HEK293T (cell line): ENCODE results near the gene MYEOV.

Source experiments
- CTCF ChIA-PET: fragments of 350-600 bp; formaldehyde crosslinking; extraction: SDS; loops from one replicate; lab custom pipeline; 2021; ENCODE audit warnings: antibody characterized with exemption, inconsistent platforms; lab: Yijun Ruan, JAX
- POLR2A ChIA-PET: fragments of 350-600 bp; formaldehyde crosslinking; extraction: SDS; loops from one replicate; lab custom pipeline; 2020; ENCODE audit warnings: antibody characterized with exemption, inconsistent platforms; lab: Yijun Ruan, JAX
- DNase-seq: peaks from one replicate; pipeline ENCODE4 v3.0.0; 2012; ENCODE audit warnings: mixed read lengths; ENCODE audit errors: extremely low spot score
- ARNT ChIP-seq: fragments of 450-650 bp; IDR thresholded peaks from 2 replicates; pipeline ENCODE4 v1.6.1; 2017; ENCODE audit warnings: mild to moderate bottlenecking
- BHLHE40 ChIP-seq: fragments of 450-650 bp; IDR thresholded peaks from 2 replicates; pipeline ENCODE4 v1.6.1; 2016; ENCODE audit warnings: mild to moderate bottlenecking, moderate library complexity, borderline replicate concordance
- CTBP1 ChIP-seq: fragments of 450-650 bp; IDR thresholded peaks from 2 replicates; pipeline ENCODE4 v1.6.1; 2016; ENCODE audit warnings: borderline replicate concordance
- ELF4 ChIP-seq: fragments of 450-650 bp; IDR thresholded peaks from 2 replicates; pipeline ENCODE4 v1.6.1; 2017; ENCODE audit warnings: antibody characterized with exemption
- FOXA1 ChIP-seq: fragments of 450-650 bp; IDR thresholded peaks from 2 replicates; pipeline ENCODE4 v1.6.1; 2016; ENCODE audit warnings: mild to moderate bottlenecking
- FOXK2 ChIP-seq: fragments of 450-650 bp; IDR thresholded peaks from 2 replicates; pipeline ENCODE4 v1.6.1; 2016; ENCODE audit warnings: mild to moderate bottlenecking
- FOXM1 ChIP-seq: fragments of 450-650 bp; IDR thresholded peaks from 2 replicates; pipeline ENCODE4 v1.6.1; 2017; ENCODE audit warnings: mild to moderate bottlenecking, borderline replicate concordance
- HDGF ChIP-seq: fragments of 450-650 bp; IDR thresholded peaks from 2 replicates; pipeline ENCODE4 v1.6.1; 2017; ENCODE audit warnings: antibody characterized with exemption, borderline replicate concordance
- L3MBTL2 ChIP-seq: fragments of 450-650 bp; conservative IDR thresholded peaks from 2 replicates; pipeline ENCODE4 v1.6.1; 2016; ENCODE audit warnings: mild to moderate bottlenecking
- LEF1 ChIP-seq: fragments of 450-650 bp; IDR thresholded peaks from 2 replicates; pipeline ENCODE4 v1.6.1; 2017; ENCODE audit warnings: mild to moderate bottlenecking, borderline replicate concordance
- NFRKB ChIP-seq: fragments of 450-650 bp; IDR thresholded peaks from 2 replicates; pipeline ENCODE4 v1.6.1; 2016; ENCODE audit warnings: mild to moderate bottlenecking, moderate library complexity
- PKNOX1 ChIP-seq: fragments of 450-650 bp; IDR thresholded peaks from 2 replicates; pipeline ENCODE4 v1.6.1; 2016
- SP1 ChIP-seq: fragments of 450-650 bp; IDR thresholded peaks from 2 replicates; pipeline ENCODE4 v1.6.1; 2017
- SUZ12 ChIP-seq: fragments of 450-650 bp; IDR thresholded peaks from 2 replicates; pipeline ENCODE4 v1.6.1; 2016; ENCODE audit warnings: mild to moderate bottlenecking
- TARDBP ChIP-seq: fragments of 450-650 bp; IDR thresholded peaks from 2 replicates; pipeline ENCODE4 v1.6.1; 2016
- ZNF384 ChIP-seq: fragments of 450-650 bp; IDR thresholded peaks from 2 replicates; pipeline ENCODE4 v1.6.1; 2016

Gene MYEOV

DNA sequence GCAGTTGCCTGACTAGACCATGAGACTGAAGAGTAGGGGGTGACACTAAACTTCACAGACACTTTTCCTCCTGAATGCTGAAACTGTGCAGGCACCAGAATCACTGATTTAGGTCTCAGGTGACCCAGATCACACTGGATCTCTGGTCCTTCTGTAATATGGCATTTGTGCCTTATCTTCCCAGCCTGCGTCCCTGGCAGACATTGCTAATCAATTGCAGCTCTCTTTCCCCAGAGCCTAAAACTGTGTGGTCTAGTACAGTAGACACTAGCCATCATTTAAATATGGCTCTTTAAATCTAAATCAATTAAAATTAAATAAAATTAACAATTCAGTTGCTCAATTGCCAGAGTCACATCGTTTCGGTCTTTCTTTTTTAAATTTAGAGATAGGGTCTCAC is 17.8 kb upstream of the MYEOV start:
- POLR2A ChIA-PET = no interaction called here
- TF ChIP-seq FOXK2 = no peak
- no peak for TF ChIP-seq CTBP1
- no peak for TF ChIP-seq L3MBTL2
- TF ChIP-seq FOXM1 = no peak
- no peak for TF ChIP-seq ZNF384
- TF ChIP-seq LEF1 = no peak
- no peak for TF ChIP-seq ARNT
- no peak for TF ChIP-seq SP1
- TF ChIP-seq HDGF = no peak
- no peak for TF ChIP-seq SUZ12
- no peak for TF ChIP-seq NFRKB
- TF ChIP-seq TARDBP = no peak
- TF ChIP-seq BHLHE40 = no peak
- no peak for TF ChIP-seq ELF4
- no peak for TF ChIP-seq FOXA1

GRCh38 chr11:69277074-69277809 is 16.7 kb upstream of the MYEOV start:
- POLR2A ChIA-PET = no interaction called here
- CTCF ChIA-PET = no interaction called here
- no peak for TF ChIP-seq FOXA1
- TF ChIP-seq CTBP1 = no peak
- no peak for TF ChIP-seq BHLHE40
- no peak for TF ChIP-seq SUZ12
- no peak for DNase-seq

More for the DNA sequence above, 17.8 kb upstream of the MYEOV start:
- CTCF ChIA-PET = no interaction called here
- DNase-seq = no peak

- no peak for DNase-seq
- ChIA-PET POLR2A (no interaction called here), CTCF (interaction anchor here (0.7 kb wide), 1 partner anchor 88 kb away, joined by 3 read pairs; no protein-coding TSS in a partner anchor)
- TF ChIP-seq ARNT = no peak
- no peak for TF ChIP-seq TARDBP
- TF ChIP-seq LEF1 = no peak
- TF ChIP-seq CTBP1 = no peak
- no peak for TF ChIP-seq SP1
- no peak for TF ChIP-seq L3MBTL2
- no peak for TF ChIP-seq ELF4
- no peak for TF ChIP-seq ZNF384
- TF ChIP-seq NFRKB = no peak
- no peak for TF ChIP-seq PKNOX1
- TF ChIP-seq FOXA1 = no peak
- TF ChIP-seq FOXM1 = no peak
- TF ChIP-seq FOXK2 = no peak
- TF ChIP-seq SUZ12 = no peak
- TF ChIP-seq HDGF = no peak
- TF ChIP-seq BHLHE40 = no peak
Observed at GRCh38 chr11:69278091-69278867, 15.7 kb upstream of the MYEOV start.

DNA sequence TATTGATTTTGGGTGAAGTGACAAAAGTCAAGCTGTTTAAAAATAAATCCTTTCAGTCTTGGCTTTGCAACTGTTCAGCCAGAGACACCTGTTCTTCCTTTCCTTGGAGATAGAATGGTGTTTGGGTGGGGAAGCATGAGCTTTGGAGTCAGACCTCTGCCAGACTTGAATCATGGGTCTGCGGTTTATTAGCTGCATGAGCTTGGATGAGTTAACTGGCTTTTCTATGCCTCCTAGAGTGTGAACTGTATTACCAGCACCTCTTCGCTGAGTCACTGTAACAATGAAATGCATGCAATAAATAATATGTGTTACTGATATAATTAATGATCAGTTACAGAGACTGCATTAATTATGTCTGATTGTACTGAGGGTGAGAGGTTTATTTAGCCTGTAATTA is 13.5 kb upstream of the MYEOV start:
- no peak for DNase-seq
- CTCF ChIA-PET = interaction anchor here (0.5 kb wide), 1 partner anchor 816 kb away, joined by 3 read pairs; no protein-coding TSS in a partner anchor
- no peak for TF ChIP-seq FOXM1
- POLR2A ChIA-PET = no interaction called here

- no peak for TF ChIP-seq ARNT
- TF ChIP-seq BHLHE40 = no peak
- no peak for TF ChIP-seq ELF4
- no peak for TF ChIP-seq TARDBP
- no peak for TF ChIP-seq FOXK2
- TF ChIP-seq HDGF = no peak
- no peak for TF ChIP-seq NFRKB
- TF ChIP-seq SUZ12 = no peak
- no peak for TF ChIP-seq FOXA1
- no peak for TF ChIP-seq L3MBTL2
- TF ChIP-seq PKNOX1 = no peak
- no peak for TF ChIP-seq SP1
- TF ChIP-seq ZNF384 = no peak
- no peak for TF ChIP-seq FOXM1
- TF ChIP-seq LEF1 = no peak
- no peak for TF ChIP-seq CTBP1
- no peak for DNase-seq
- POLR2A ChIA-PET = no interaction called here
- CTCF ChIA-PET = interaction anchor here (0.5 kb wide), 1 partner anchor 816 kb away, joined by 3 read pairs; no protein-coding TSS in a partner anchor
Observed at GRCh38 chr11:69280994-69281393, 13.0 kb upstream of the MYEOV start.

- no peak for DNase-seq
- ChIA-PET CTCF (no interaction called here), POLR2A (no interaction called here)
- no peak for TF ChIP-seq FOXK2
- no peak for TF ChIP-seq ZNF384
- TF ChIP-seq TARDBP = no peak
- no peak for TF ChIP-seq BHLHE40
- no peak for TF ChIP-seq LEF1
- TF ChIP-seq NFRKB = no peak
- no peak for TF ChIP-seq HDGF
- TF ChIP-seq FOXM1 = no peak
- TF ChIP-seq SUZ12 = no peak
- TF ChIP-seq CTBP1 = no peak
Observed at GRCh38 chr11:69283446-69283845, 10.5 kb upstream of the MYEOV start.
